Neural cell (in vitro differentiated cells): ENCODE measurements around the gene HDHD2. TPM values are rescaled to one million over a fixed set of nuclear protein-coding genes. Genes with fewer than 3 reads are reported as not detected.

Experiments used
- H2AFZ ChIP-seq: fragments of 200-600, 300-800 bp; sonication (generic), shearing (Covaris generic); 2 replicates; pipeline ENCODE4 v1.6.0; 2014; ENCODE audit warnings: low read depth, mild to moderate bottlenecking, antibody characterized with exemption, low read length, moderate library complexity
- H3F3A ChIP-seq: fragments of 200-600 bp; shearing (Covaris generic); 2 replicates; pipeline ENCODE4 v1.6.1; 2016; ENCODE audit warnings: mild to moderate bottlenecking, moderate library complexity, mixed read lengths, antibody characterized with exemption, low read length; ENCODE audit not compliant: insufficient read depth, poor library complexity, severe bottlenecking
- H3K27ac ChIP-seq: fragments of 200-600, 300-800 bp; sonication (generic), shearing (Covaris generic); 2 replicates; pipeline ENCODE4 v1.5.1; 2014; ENCODE audit warnings: mild to moderate bottlenecking, low read length, moderate library complexity
- H3K27me3 ChIP-seq: fragments of 300-800, 200-600 bp; sonication (generic), shearing (Covaris generic); 2 replicates; pipeline ENCODE4 v1.6.0; 2014; ENCODE audit warnings: mild to moderate bottlenecking, low read depth, low read length, moderate library complexity; ENCODE audit not compliant: insufficient read depth
- H3K36me3 ChIP-seq: fragments of 300-800, 200-600 bp; sonication (generic), shearing (Covaris generic); 2 replicates; pipeline ENCODE4 v1.5.1; 2014; ENCODE audit warnings: mild to moderate bottlenecking, antibody characterized with exemption, low read length, moderate library complexity; ENCODE audit not compliant: insufficient read depth
- H3K4me2 ChIP-seq: fragments of 300-800, 200-600 bp; sonication (generic), shearing (Covaris generic); 2 replicates; pipeline ENCODE4 v1.6.0; 2014; ENCODE audit warnings: mild to moderate bottlenecking, low read length
- H3K4me3 ChIP-seq: fragments of 300-800, 200-600 bp; sonication (generic), shearing (Covaris generic); 2 replicates; pipeline ENCODE4 v1.5.1; 2014; ENCODE audit warnings: mild to moderate bottlenecking, low read length, moderate library complexity
- H3K79me2 ChIP-seq: fragments of 200-600 bp; shearing (Covaris generic); replicated peaks from 2 replicates; pipeline ENCODE4 v1.6.0; 2014; ENCODE audit warnings: mild to moderate bottlenecking, low read length, moderate library complexity; ENCODE audit not compliant: insufficient read depth
- H3K9ac ChIP-seq: fragments of 300-800, 200-600 bp; sonication (generic), shearing (Covaris generic); 2 replicates; pipeline ENCODE4 v1.6.1; 2016; ENCODE audit warnings: mild to moderate bottlenecking, low read length, mixed read lengths
- H3K9me2 ChIP-seq: fragments of 200-600 bp; shearing (Covaris generic); 2 replicates; pipeline ENCODE4 v1.6.1; 2016; ENCODE audit warnings: mild to moderate bottlenecking, low read length, mixed read lengths; ENCODE audit not compliant: insufficient read depth
- H3K9me3 ChIP-seq: fragments of 200-600, 300-800 bp; sonication (generic), shearing (Covaris generic); 2 replicates; pipeline ENCODE4 v1.6.1; 2016; ENCODE audit warnings: mild to moderate bottlenecking, mixed run types, low read length, moderate library complexity, mixed read lengths
- H4K20me1 ChIP-seq: fragments of 200-600 bp; shearing (Covaris generic); 2 replicates; pipeline ENCODE4 v1.6.1; 2016; ENCODE audit warnings: mild to moderate bottlenecking, mixed run types; ENCODE audit not compliant: insufficient read depth
- CTCF ChIP-seq: fragments of 450-650 bp; IDR thresholded peaks from 2 replicates; pipeline ENCODE4 v1.5.1; 2014; ENCODE audit warnings: antibody characterized with exemption, mild to moderate bottlenecking, moderate library complexity; ENCODE audit not compliant: poor library complexity, severe bottlenecking
- EP300 ChIP-seq: fragments of 450-650 bp; conservative IDR thresholded peaks from 2 replicates; pipeline ENCODE4 v1.6.1; 2014; ENCODE audit warnings: antibody characterized with exemption, mild to moderate bottlenecking, moderate library complexity; ENCODE audit not compliant: poor library complexity, severe bottlenecking
- EZH2 ChIP-seq: fragments of 200-600, 300-800 bp; shearing (Covaris generic), sonication (generic); IDR thresholded peaks from 2 replicates; pipeline ENCODE4 v1.6.1; 2014; ENCODE audit warnings: antibody characterized with exemption, low read length, borderline replicate concordance, mild to moderate bottlenecking; ENCODE audit not compliant: insufficient read depth, poor library complexity, severe bottlenecking
- MXI1 ChIP-seq: fragments of 450-650 bp; conservative IDR thresholded peaks from 2 replicates; pipeline ENCODE4 v1.6.1; 2014; ENCODE audit warnings: antibody characterized with exemption, mild to moderate bottlenecking; ENCODE audit not compliant: poor library complexity, severe bottlenecking
- POLR2AphosphoS5 ChIP-seq: IDR thresholded peaks from 2 replicates; pipeline ENCODE4 v1.6.1; 2012
- RAD21 ChIP-seq: fragments of 450-650 bp; conservative IDR thresholded peaks from 2 replicates; pipeline ENCODE4 v1.6.1; 2014; ENCODE audit warnings: antibody characterized with exemption, mild to moderate bottlenecking, moderate library complexity
- REST ChIP-seq: IDR thresholded peaks from 2 replicates; pipeline ENCODE4 v1.6.1; 2012; ENCODE audit warnings: borderline replicate concordance
- SMC3 ChIP-seq: fragments of 450-650 bp; conservative IDR thresholded peaks from 2 replicates; pipeline ENCODE4 v1.6.1; 2014; ENCODE audit warnings: antibody characterized with exemption, mild to moderate bottlenecking, moderate library complexity; ENCODE audit not compliant: poor library complexity
- TAF1 ChIP-seq: IDR thresholded peaks from 2 replicates; pipeline ENCODE4 v1.6.1; 2012; ENCODE audit warnings: low read depth
- polyA plus RNA-seq: library from polyadenylated mRNA; depleted of rRNA; stranded (reverse); fragments of >200 nt; gene quantifications from 2 replicates; pipeline ENCODE4 v1.2.3, GENCODE V29; 2014

HDHD2 gene
- polyA plus RNA-seq, 1 donor from 2014 or later: 61.3 TPM

GRCh38 chr18:47115205-47115604 lies 35.1 kb downstream of the HDHD2 start:
- no peaks in the 10 kb centered on the region for H3K36me3 ChIP-seq
- no peaks in the 10 kb centered on the region for H4K20me1 ChIP-seq
- no peak overlapping the region for H3K9ac ChIP-seq
- no peak overlapping the region for H3K4me2 ChIP-seq
- no peaks in the 10 kb centered on the region for H3K27me3 ChIP-seq
- no peak overlapping the region for H3K27ac ChIP-seq
- no peaks in the 10 kb centered on the region for H3K9me3 ChIP-seq
- no peaks in the 10 kb centered on the region for H3F3A ChIP-seq
- H3K4me3 ChIP-seq: no peak overlapping the region
- H3K9me2 ChIP-seq: no peaks in the 10 kb centered on the region
- no peaks in the 10 kb centered on the region for H3K79me2 ChIP-seq
- H2AFZ ChIP-seq: no peak overlapping the region
- TF ChIP-seq MXI1 (no peak), EZH2 (no peak), POLR2AphosphoS5 (no peak), CTCF (no peak), REST (no peak), RAD21 (no peak), EP300 (no peak), TAF1 (no peak), SMC3 (no peak)

- Histone ChIP-seq H3K4me2 (no peak overlapping the region), H3K9me2 (no peaks in the 10 kb centered on the region)
These were observed 36.3 kb downstream of the HDHD2 start for GRCh38 chr18:47113796-47114540.

More at GRCh38 chr18:47113796-47114540, 36.3 kb downstream of the HDHD2 start:
- Histone ChIP-seq H3K4me3 (no peak overlapping the region), H2AFZ (no peak overlapping the region), H3F3A (no peaks in the 10 kb centered on the region), H3K27ac (no peak overlapping the region), H3K27me3 (no peaks in the 10 kb centered on the region), H3K36me3 (no peaks in the 10 kb centered on the region), H3K9me3 (no peaks in the 10 kb centered on the region), H3K79me2 (no peaks in the 10 kb centered on the region), H4K20me1 (no peaks in the 10 kb centered on the region), H3K9ac (no peak overlapping the region)
- no peak for TF ChIP-seq REST
- no peak for TF ChIP-seq SMC3
- no peak for TF ChIP-seq EZH2
- TF ChIP-seq RAD21: no peak
- no peak for TF ChIP-seq TAF1
- no peak for TF ChIP-seq CTCF
- no peak for TF ChIP-seq POLR2AphosphoS5
- TF ChIP-seq MXI1: no peak
- no peak for TF ChIP-seq EP300
